K562 (cell line): ENCODE results near the gene SH3TC1. TPM values are rescaled to one million over a fixed set of nuclear protein-coding genes. Genes with fewer than 3 reads are reported as not detected.

Experiments used
- ATAC-seq: fragments of 200-7000 bp; cut with Tn5 transposase; 3 replicates; pipeline ENCODE4 v1.9.1; 2020; ENCODE audit warnings: moderate library complexity
- BruUV-seq: library from RNA; stranded (reverse); fragments of 400-500 nt; replicated peaks from 2 replicates; lab custom pipeline; 2021; lab: Mats Ljungman, UMichigan
- CTCF ChIA-PET: fragments of 300-600 bp; formaldehyde crosslinking; extraction: SDS; loops from one replicate; lab custom pipeline; 2021; ENCODE audit warnings: low intra/inter-chr PET ratio; lab: Yijun Ruan, JAX
- POLR2A ChIA-PET: fragments of 300-600, 350-650 bp; sonication (Branson Sonifier 250); formaldehyde crosslinking; extraction: SDS; loops from one replicate; lab custom pipeline; 2021; ENCODE audit warnings: antibody characterized with exemption, inconsistent platforms; lab: Yijun Ruan, JAX
- DNase-seq, 4 experiments: peaks; one replicate each; pipeline versions ENCODE4 v3.0.0 to v3.0.0-alpha.2; 2011 to 2018; ENCODE audit warnings: low spot score in 3 of 4, mixed read lengths in 3 of 4; ENCODE audit errors: extremely low read depth in 1 of 4
- FAIRE-seq: peaks from 2 replicates; lab custom pipeline; 2011; peaks lifted over from hg19 to GRCh38; lab: Jason Lieb, UNC
- H2AFZ ChIP-seq: 2 replicates; pipeline ENCODE4 v1.6.0; 2011; ENCODE audit warnings: low read depth, low read length, control low read depth, inconsistent platforms
- H3K27ac ChIP-seq: fragments of 200-600 bp; 3 replicates; pipeline ENCODE4 v1.8.0; 2011; ENCODE audit warnings: low read depth, mild to moderate bottlenecking, control low read depth, inconsistent platforms, low read length, moderate library complexity, mixed read lengths; ENCODE audit errors: extremely low read depth
- H3K27me3 ChIP-seq, 2 experiments: fragments of 300-600 bp in 1 of 2; 2 replicates in 1 of 2; 3 replicates in 1 of 2; pipeline versions ENCODE4 v1.6.0 to v1.8.0; 2011; ENCODE audit warnings: inconsistent platforms in 2 of 2, low read length in 2 of 2, mild to moderate bottlenecking in 1 of 2, mixed read lengths in 1 of 2, moderate library complexity in 1 of 2; ENCODE audit not compliant: control insufficient read depth in 2 of 2, insufficient read depth in 2 of 2
- H3K36me3 ChIP-seq: fragments of 300-600 bp; 3 replicates; pipeline ENCODE4 v1.8.0; 2011; ENCODE audit warnings: mild to moderate bottlenecking, low read length, inconsistent platforms; ENCODE audit not compliant: control insufficient read depth, insufficient read depth
- H3K4me1 ChIP-seq, 2 experiments: fragments of 200-600 bp in 1 of 2; replicated peaks in 1 of 2; 2 replicates in 1 of 2; 3 replicates in 1 of 2; pipeline versions ENCODE4 v1.5.1 to v1.8.0; 2011; ENCODE audit warnings: inconsistent platforms in 2 of 2, low read length in 2 of 2, mild to moderate bottlenecking in 1 of 2, mixed read lengths in 1 of 2, moderate library complexity in 1 of 2; ENCODE audit not compliant: control insufficient read depth in 2 of 2, insufficient read depth in 2 of 2
- H3K4me2 ChIP-seq: 2 replicates; pipeline ENCODE4 v1.6.1; 2011; ENCODE audit warnings: low read length, control low read depth, inconsistent platforms, mixed read lengths; ENCODE audit not compliant: insufficient read depth
- H3K4me3 ChIP-seq: fragments of 200-600 bp; sonication (generic), shearing (Covaris generic); 2 replicates; pipeline ENCODE4 v1.5.1; 2016; ENCODE audit warnings: control low read depth, inconsistent platforms
- H3K79me2 ChIP-seq: fragments of 200-600 bp; 3 replicates; pipeline ENCODE4 v1.8.0; 2011; ENCODE audit warnings: low read length, inconsistent platforms; ENCODE audit not compliant: control insufficient read depth, insufficient read depth
- H3K9ac ChIP-seq, 2 experiments: 2 replicates each; pipeline versions ENCODE4 v1.6.0 to v1.6.1; 2011; ENCODE audit warnings: low read depth in 2 of 2, low read length in 2 of 2, control low read depth in 1 of 2, inconsistent platforms in 1 of 2, mild to moderate bottlenecking in 1 of 2, mixed read lengths in 1 of 2; ENCODE audit not compliant: insufficient read depth in 1 of 2
- H3K9me1 ChIP-seq: one replicate; pipeline ENCODE4 v1.6.0; 2011; ENCODE audit warnings: inconsistent platforms, mild to moderate bottlenecking, low read length, moderate library complexity; ENCODE audit not compliant: control insufficient read depth, insufficient read depth
- H3K9me3 ChIP-seq: replicated peaks from 2 replicates; pipeline ENCODE4 v1.5.1; 2011; ENCODE audit warnings: low read depth, low read length, inconsistent platforms; ENCODE audit not compliant: control insufficient read depth, insufficient read depth
- H4K20me1 ChIP-seq: replicated peaks from 2 replicates; pipeline ENCODE4 v1.6.1; 2011; ENCODE audit warnings: low read length, inconsistent platforms, mixed read lengths; ENCODE audit not compliant: control insufficient read depth, insufficient read depth
- GABPA ChIP-seq: fragments of 200-800 bp; sonication (Bioruptor generic); conservative IDR thresholded peaks from 2 replicates; pipeline ENCODE4 v1.6.1; 2016; ENCODE audit warnings: low read depth, missing genetic modification characterization, missing compliant biosample characterization
- GTF2A2 ChIP-seq: IDR thresholded peaks from 2 replicates; pipeline ENCODE4 v1.6.1; 2016; ENCODE audit warnings: mild to moderate bottlenecking, missing genetic modification characterization, missing compliant biosample characterization
- HIVEP1 ChIP-seq: fragments of 250-450 bp; sonication (Bioruptor Pico); IDR thresholded peaks from 2 replicates; pipeline ENCODE4 v1.4.0; 2020; ENCODE audit warnings: mild to moderate bottlenecking
- MITF ChIP-seq: IDR thresholded peaks from 2 replicates; pipeline ENCODE4 v1.6.1; 2014; ENCODE audit warnings: antibody characterized with exemption
- NR2F6 ChIP-seq: fragments of 450-650 bp; formaldehyde crosslinking; IDR thresholded peaks from 2 replicates; pipeline ENCODE4 v1.4.0; 2020; ENCODE audit warnings: mild to moderate bottlenecking
- NR3C1 ChIP-seq: sonication (generic); formaldehyde crosslinking; IDR thresholded peaks from 2 replicates; pipeline ENCODE4 v1.8.1; 2022; ENCODE audit warnings: missing genetic modification reagents
- PBX2 ChIP-seq, 2 experiments: IDR thresholded peaks in 1 of 2; conservative IDR thresholded peaks in 1 of 2; 2 replicates each; pipeline ENCODE4 v1.6.1; 2016; ENCODE audit warnings: low read depth in 2 of 2, mild to moderate bottlenecking in 1 of 2, missing compliant biosample characterization in 1 of 2, missing genetic modification characterization in 1 of 2, moderate library complexity in 1 of 2
- PYGO2 ChIP-seq: fragments of 450-650 bp; IDR thresholded peaks from 2 replicates; pipeline ENCODE4 v1.6.1; 2016; ENCODE audit warnings: mild to moderate bottlenecking, missing genetic modification characterization, moderate library complexity, missing compliant biosample characterization
- TCFL5 ChIP-seq: fragments of 250-450 bp; sonication (Bioruptor Pico); conservative IDR thresholded peaks from 2 replicates; pipeline ENCODE4 v1.6.1; 2021; ENCODE audit warnings: mild to moderate bottlenecking, moderate library complexity, matching md5 sums
- TRIM28 ChIP-seq: fragments of 450-650 bp; IDR thresholded peaks from 2 replicates; pipeline ENCODE4 v1.6.1; 2017
- TSHZ1 ChIP-seq: fragments of 250-450 bp; sonication (Bioruptor Pico); IDR thresholded peaks from 2 replicates; pipeline ENCODE4 v1.4.0; 2020; ENCODE audit warnings: mild to moderate bottlenecking, moderate library complexity
- ZNF707 ChIP-seq: fragments of 250-450 bp; sonication (Bioruptor Pico); conservative IDR thresholded peaks from 2 replicates; pipeline ENCODE4 v1.8.0; 2022; ENCODE audit warnings: inconsistent platforms, mild to moderate bottlenecking, moderate library complexity
- WGBS: fragments of 100-300 bp; shearing (Covaris generic); methylation state at CpG from one replicate; pipeline ENCODE4 v1.1.6; 2016; ENCODE audit warnings: low coverage, mixed read lengths; ENCODE audit not compliant: insufficient coverage; ENCODE audit errors: missing lambda C conversion rate; 5-methylcytosine and 5-hydroxymethylcytosine counted together
- in situ Hi-C: fragments of 300-500 bp; cut with MboI; formaldehyde crosslinking; loops from 4 replicates; pipeline ENCODE4 v1.15.0; 2018; ENCODE audit warnings: inconsistent platforms, mixed read lengths
- intact Hi-C: fragments of 100-400 bp; cut with micrococcal nuclease; formaldehyde crosslinking; loops from 2 replicates; pipeline ENCODE4 v1.14.2; 2022
- polyA plus RNA-seq, 8 experiments: library from polyadenylated mRNA; depleted of rRNA in 4 of 8; stranded (reverse) in 5 of 8; unstranded in 3 of 8; fragments of >200 nt; fragmentation: Nextera tagmentation in 2 of 8; fragmentation: Illumina TruSeq in 1 of 8; extraction: Ambion mirVana in 2 of 8; extraction: Trizol in 1 of 8; gene quantifications; 2 replicates each; pipeline versions ENCODE4 v1.2.1 to v1.2.3, GENCODE V29; 2011 to 2014; ENCODE audit warnings: inconsistent platforms in 1 of 8, missing spikeins in 1 of 8
- total RNA-seq, 7 experiments: library from RNA; depleted of rRNA in 6 of 7; stranded (reverse); fragments of >200 nt in 6 of 7; fragmentation: Illumina TruSeq in 2 of 7; extraction: Trizol in 2 of 7; gene quantifications; 2 replicates each; pipeline versions ENCODE4 v1.2.1 to v1.2.3, GENCODE V29; 2011 to 2021; ENCODE audit warnings: low replicate concordance in 1 of 7

SH3TC1 gene
- total and polyA plus RNA-seq, 9 of the 15 experiments (the other 6 are each of a cell fraction or from before 2014, with no cell fraction given), result 0.04 to 2.1 (median 0.48) TPM; not detected in 1

- DNase-seq, result no peak
- BruUV-seq, result no TSS peak
- Histone ChIP-seq H3K27ac (no peak overlapping the region), H4K20me1 (peaks cover 26% of the 10 kb centered on the region; the same call in 1 of the 2 replicates), H3K4me1 (peaks cover 0 to 15% of the 10 kb centered on the region in 2 experiments; a peak in 2 of 5 replicates), H2AFZ (no peak overlapping the region), H3K9ac (no peak overlapping the region; a peak in 1 of 4 replicates), H3K36me3 (no peaks in the 10 kb centered on the region), H3K79me2 (no peaks in the 10 kb centered on the region), H3K27me3 (peaks cover 15 to 82% of the 10 kb centered on the region in 2 experiments; a peak in 4 of 5 replicates), H3K9me1 (no peaks in the 10 kb centered on the region), H3K4me3 (no peak overlapping the region), H3K9me3 (no peaks in the 10 kb centered on the region), H3K4me2 (no peak overlapping the region)
- WGBS, result 14% methylated on average over 17 of the region's 28 CpGs
- no peak for ATAC-seq
- CTCF ChIA-PET, result no interaction called here
- POLR2A ChIA-PET, result interaction anchor here (1.1 to 1.6 kb wide), 3 partner anchors 9 to 12 kb away, joined by 3 to 6 read pairs (median 5); no protein-coding TSS in a partner anchor
- in situ Hi-C loops, result no loop called here
- intact Hi-C loops, result no loop called here
- FAIRE-seq, result no peak
- TF ChIP-seq MITF (no peak), ZNF707 (no peak), PYGO2 (tag) (no peak), TRIM28 (no peak), TSHZ1 (no peak), HIVEP1 (no peak), NR2F6 (CRISPR knock-in tag) (no peak), GTF2A2 (tag) (no peak), NR3C1 (CRISPR knock-in tag) (no peak), GABPA (tag) (no peak), PBX2 (CRISPR knock-in tag; IDR thresholded peaks at IDR 0.05; ENCODE audit: low read depth) (no peak), PBX2 (tag; conservative IDR thresholded peaks at IDR 0.05; ENCODE audit: low read depth) (no peak), TCFL5 (CRISPR knock-in tag) (no peak)
Measured at GRCh38 chr4:8216443-8217245, 17.6 kb downstream of the SH3TC1 start.
